ENCODE results near the gene PRPSAP2.

The PRPSAP2 gene

DNA sequence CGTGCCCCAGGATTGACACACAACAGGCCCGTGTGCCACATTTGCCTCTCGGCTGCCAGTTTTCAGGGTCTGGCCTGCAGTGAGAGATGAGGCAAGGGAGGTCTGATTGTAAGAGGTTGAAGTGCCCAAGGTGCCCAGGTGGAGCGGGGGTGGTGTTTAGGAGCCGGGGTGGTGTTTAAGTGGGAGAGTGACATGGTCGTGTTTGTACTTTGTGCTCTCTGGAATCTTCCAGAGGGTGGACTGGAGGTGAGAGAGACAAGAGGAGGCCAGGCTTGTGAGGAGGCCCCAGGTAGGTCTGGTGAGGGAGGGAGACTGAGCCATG, 104.5 kb downstream of the PRPSAP2 start:
- no peak overlapping the region for H3K4me3 ChIP-seq (ENCODE audit: control insufficient read depth, low read depth, low read length)
- TF ChIP-seq CTCF (conservative IDR thresholded peaks at IDR 0.05; ENCODE audit: control insufficient read depth, insufficient read depth, low read depth, low read length) = no peak
- no peak for DNase-seq (ENCODE audit: low read depth)

- no peak overlapping the region for H3K4me3 ChIP-seq (ENCODE audit: control insufficient read depth, low read depth, low read length)
- peak; percentile 36 for DNase-seq (ENCODE audit: low read depth)
These were observed 105.4 kb downstream of the PRPSAP2 start for GRCh38 chr17:18963126-18964017.

DNA sequence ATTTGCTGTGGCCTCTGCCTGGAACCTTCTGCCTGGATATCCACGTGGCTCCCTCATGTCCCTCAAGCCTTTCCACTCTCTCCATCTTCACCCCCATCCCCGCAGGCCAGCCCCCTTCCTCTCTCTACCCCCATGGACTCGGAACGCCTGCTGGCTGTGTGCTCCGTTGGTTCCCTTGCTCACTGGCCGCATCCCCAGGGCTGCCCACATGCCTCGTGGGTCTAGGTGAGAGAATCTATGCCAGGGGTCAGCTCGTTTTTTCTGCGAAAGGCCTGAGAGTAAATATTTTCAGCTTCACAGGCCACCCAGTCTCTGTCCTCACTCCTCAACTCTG, 106.1 kb downstream of the PRPSAP2 start:
- no peak for DNase-seq (ENCODE audit: low read depth)
- no peak for TF ChIP-seq CTCF (conservative IDR thresholded peaks at IDR 0.05; ENCODE audit: control insufficient read depth, insufficient read depth, low read depth, low read length)
- H3K4me3 ChIP-seq (ENCODE audit: control insufficient read depth, low read depth, low read length) = no peak overlapping the region

More at GRCh38 chr17:18963126-18964017, 105.4 kb downstream of the PRPSAP2 start:
- TF ChIP-seq CTCF (conservative IDR thresholded peaks at IDR 0.05; ENCODE audit: control insufficient read depth, insufficient read depth, low read depth, low read length) = no peak

DNA sequence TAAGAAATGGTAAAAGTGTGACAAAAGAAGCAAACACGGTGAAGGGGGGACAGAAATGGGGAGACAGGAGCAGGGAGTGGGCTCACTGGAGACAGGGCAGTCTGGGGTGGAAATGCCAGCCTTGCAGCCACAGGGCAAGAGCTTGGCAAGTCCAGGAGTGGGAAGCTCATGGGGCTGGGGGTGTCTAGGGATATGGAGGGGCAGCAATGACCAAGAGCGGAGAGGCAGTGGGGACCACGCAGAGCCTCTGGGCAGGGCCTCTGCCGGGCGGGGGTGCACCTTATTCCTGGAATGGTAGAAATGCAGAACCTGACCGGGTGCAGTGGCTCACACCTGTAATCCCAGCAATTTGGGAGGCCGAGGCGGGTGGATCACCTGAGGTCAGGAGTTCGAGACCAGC, 106.6 kb downstream of the PRPSAP2 start:
- TF ChIP-seq CTCF (conservative IDR thresholded peaks at IDR 0.05; ENCODE audit: control insufficient read depth, insufficient read depth, low read depth, low read length) = no peak
- no peak overlapping the region for H3K4me3 ChIP-seq (ENCODE audit: control insufficient read depth, low read depth, low read length)
- no peak for DNase-seq (ENCODE audit: low read depth)

DNA sequence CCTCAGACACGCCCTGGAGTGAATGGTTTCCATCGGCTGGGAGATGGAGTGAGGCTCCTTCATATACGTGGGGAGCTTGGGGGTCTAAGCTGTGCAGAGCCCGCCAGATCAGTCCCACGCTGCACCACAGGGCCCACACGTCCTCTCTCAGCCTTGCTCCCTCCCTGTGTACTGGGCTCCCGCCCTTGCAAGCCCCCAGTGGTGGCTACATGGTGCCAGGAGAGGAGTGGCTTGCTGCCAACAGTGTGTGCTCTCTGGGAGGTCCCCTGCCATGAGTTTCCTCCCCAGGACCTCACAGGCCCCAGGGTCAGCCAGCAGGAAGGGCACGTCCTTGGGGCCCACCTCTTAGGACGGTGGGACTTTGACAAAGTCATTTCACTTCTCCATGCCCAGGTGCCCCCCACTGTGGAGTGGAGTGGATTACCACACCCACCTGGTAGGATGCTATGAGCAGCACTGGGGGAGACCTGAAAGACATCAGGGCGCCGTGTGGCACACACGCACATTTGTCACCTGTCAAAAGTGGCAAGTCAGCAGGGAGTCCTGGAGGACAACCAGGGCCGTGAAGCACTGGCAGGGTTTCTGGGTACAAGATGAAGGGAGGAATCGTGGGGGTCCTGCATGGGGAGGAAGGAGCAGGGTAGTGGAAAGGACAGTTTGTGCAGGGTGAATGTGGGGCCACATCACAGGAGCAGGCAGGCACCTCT, 107.8 kb downstream of the PRPSAP2 start:
- DNase-seq (ENCODE audit: low read depth) = no peak
- no peak overlapping the region for H3K4me3 ChIP-seq (ENCODE audit: control insufficient read depth, low read depth, low read length)
- no peak for TF ChIP-seq CTCF (conservative IDR thresholded peaks at IDR 0.05; ENCODE audit: control insufficient read depth, insufficient read depth, low read depth, low read length)

DNA sequence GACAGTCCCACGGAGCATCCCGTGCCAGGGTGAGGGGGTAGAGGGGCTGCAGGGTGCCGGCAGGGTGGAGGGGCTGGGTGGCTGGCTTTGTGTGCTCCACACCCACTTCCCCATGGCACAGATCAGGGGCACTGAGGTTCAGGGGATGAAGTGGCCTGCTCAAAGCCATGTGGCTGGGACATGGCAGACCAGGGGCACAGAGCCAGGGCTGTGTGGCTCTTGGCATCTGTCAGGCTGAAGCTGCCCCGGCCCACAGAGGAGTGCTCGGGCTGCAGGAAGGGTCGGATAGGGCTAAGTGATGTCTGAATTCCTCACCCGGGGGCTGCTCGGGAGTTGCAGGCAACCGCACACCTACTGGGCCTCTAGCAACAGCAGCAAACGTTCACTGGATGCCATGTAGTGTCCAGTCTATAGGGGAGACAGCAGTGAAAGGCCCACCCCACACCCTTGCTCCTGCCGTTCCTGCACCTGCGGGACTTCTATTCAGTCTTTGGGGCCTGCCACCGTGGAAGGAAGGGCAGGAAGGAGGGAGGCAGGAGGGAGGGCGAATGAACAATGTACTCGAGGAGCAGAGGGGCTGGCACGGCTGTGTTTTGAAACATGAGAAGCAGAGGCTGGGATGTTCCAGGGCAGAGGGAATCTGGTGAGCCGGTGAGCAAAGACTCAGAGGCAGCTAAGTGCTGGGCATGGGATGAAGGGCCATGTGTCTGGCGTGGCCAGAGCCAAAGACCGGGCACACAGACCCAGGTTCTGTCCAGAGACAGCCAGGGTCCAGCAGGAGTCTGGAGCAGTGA, 109.1 kb downstream of the PRPSAP2 start:
- DNase-seq (ENCODE audit: low read depth) = peak; percentile 19
- no peak overlapping the region for H3K4me3 ChIP-seq (ENCODE audit: control insufficient read depth, low read depth, low read length)
- no peak for TF ChIP-seq CTCF (conservative IDR thresholded peaks at IDR 0.05; ENCODE audit: control insufficient read depth, insufficient read depth, low read depth, low read length)
